ENCODE data around the gene SAG. TPM values are rescaled to one million over a fixed set of nuclear protein-coding genes. Genes with fewer than 3 reads are reported as not detected.

The SAG gene
- total and polyA plus RNA-seq, 8 donors: 1.5 TPM; not detected in 7

DNA sequence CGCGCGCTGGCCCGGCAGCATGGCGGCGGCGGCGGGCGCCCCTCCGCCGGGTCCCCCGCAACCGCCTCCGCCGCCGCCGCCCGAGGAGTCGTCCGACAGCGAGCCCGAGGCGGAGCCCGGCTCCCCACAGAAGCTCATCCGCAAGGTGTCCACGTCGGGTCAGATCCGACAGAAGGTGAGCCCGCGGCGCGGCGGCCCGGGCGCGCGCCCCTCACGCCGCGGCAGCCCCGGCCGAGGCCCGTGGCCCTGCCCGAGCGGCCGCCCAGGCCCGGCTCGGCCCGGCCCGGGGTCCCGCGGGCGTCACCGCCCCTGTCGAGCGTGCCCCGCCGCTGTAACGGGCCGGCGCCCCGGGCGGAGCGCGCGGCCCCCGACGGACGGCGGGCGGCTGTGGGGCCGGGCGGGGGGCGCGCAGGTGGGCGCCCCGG is 46.9 kb downstream of the SAG start:
- 0 to 5% (median 1%) methylated on average over 2 to 77 of the region's 77 CpGs for WGBS, 5 donors
- TF ChIP-seq, protein P1, sequence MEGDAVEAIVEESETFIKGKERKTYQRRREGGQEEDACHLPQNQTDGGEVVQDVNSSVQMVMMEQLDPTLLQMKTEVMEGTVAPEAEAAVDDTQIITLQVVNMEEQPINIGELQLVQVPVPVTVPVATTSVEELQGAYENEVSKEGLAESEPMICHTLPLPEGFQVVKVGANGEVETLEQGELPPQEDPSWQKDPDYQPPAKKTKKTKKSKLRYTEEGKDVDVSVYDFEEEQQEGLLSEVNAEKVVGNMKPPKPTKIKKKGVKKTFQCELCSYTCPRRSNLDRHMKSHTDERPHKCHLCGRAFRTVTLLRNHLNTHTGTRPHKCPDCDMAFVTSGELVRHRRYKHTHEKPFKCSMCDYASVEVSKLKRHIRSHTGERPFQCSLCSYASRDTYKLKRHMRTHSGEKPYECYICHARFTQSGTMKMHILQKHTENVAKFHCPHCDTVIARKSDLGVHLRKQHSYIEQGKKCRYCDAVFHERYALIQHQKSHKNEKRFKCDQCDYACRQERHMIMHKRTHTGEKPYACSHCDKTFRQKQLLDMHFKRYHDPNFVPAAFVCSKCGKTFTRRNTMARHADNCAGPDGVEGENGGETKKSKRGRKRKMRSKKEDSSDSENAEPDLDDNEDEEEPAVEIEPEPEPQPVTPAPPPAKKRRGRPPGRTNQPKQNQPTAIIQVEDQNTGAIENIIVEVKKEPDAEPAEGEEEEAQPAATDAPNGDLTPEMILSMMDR (IDR thresholded peaks at IDR 0.05): no peak
- no peak for TF ChIP-seq POLR2A (IDR thresholded peaks at IDR 0.05)
- TF ChIP-seq POLR2AphosphoS5 (IDR thresholded peaks at IDR 0.05): no peak
- TF ChIP-seq EP300 (IDR thresholded peaks at IDR 0.05): no peak
- intact Hi-C loops (cut with DNase I; ENCODE audit: low total_unique reads): loop anchor here (10.0 kb wide), 1 partner anchor 90 kb away; no protein-coding TSS in a partner anchor
- DNase-seq: no peak
- H3K4me1 ChIP-seq: peaks cover 25 to 78% (median 43%) of the 10 kb centered on the region in 4 donors
- H3K27ac ChIP-seq: peak overlapping the region in 3 of 5 donors; percentile 76 to 87 (median 82)
- peak overlapping the region; percentile 67 to 98 (median 83) for H3K4me3 ChIP-seq
- H3K27me3 ChIP-seq: no peaks in the 10 kb centered on the region
- H3K36me3 ChIP-seq: no peaks in the 10 kb centered on the region
- no peaks in the 10 kb centered on the region for H3K9me3 ChIP-seq

DNA sequence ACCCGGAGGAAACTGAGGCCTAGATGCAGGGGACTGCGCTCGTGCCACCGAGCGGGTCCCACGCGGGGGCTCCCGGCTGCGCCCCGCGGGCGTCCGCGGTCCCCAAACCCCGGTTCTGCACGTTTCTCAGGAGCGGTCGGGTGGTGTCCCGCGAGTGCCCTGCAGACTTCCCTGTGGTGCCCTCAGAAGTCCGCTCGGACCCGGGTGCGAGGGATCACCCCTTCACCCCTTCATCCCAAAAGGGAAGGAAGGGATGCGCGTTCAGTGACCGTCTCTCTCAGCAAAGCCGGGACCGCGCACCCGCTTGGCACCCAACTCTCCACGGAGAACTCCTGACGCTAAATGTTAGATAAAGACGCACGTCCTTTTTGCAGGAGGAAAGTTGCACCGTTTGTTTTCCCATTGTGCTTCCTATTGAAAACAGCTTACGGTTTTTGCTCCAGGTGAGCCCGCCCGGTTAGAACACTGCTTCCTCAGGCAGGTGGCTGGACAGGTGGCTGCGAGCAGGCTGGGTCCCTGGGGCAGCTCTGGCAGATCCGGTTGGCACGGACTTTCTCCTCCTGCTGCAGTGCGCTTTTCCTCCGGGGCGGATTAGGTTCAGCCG is 47.5 kb downstream of the SAG start:
- intact Hi-C loops (cut with DNase I; ENCODE audit: low total_unique reads): loop anchor here (10.0 kb wide), 1 partner anchor 90 kb away; no protein-coding TSS in a partner anchor
- Histone ChIP-seq H3K36me3 (no peaks in the 10 kb centered on the region), H3K4me1 (peaks cover 25 to 72% (median 40%) of the 10 kb centered on the region in 4 donors), H3K27ac (peak overlapping the region; percentile 15 to 74 (median 57)), H3K4me3 (peak overlapping the region; percentile 67 to 98 (median 83)), H3K27me3 (no peaks in the 10 kb centered on the region), H3K9me3 (no peaks in the 10 kb centered on the region)
- no peak for TF ChIP-seq POLR2AphosphoS5 (IDR thresholded peaks at IDR 0.05)
- DNase-seq: peak; percentile 60 to 72
- 2 to 5% (median 4%) methylated on average over 15 to 46 of the region's 46 CpGs for WGBS, 5 donors

DNA sequence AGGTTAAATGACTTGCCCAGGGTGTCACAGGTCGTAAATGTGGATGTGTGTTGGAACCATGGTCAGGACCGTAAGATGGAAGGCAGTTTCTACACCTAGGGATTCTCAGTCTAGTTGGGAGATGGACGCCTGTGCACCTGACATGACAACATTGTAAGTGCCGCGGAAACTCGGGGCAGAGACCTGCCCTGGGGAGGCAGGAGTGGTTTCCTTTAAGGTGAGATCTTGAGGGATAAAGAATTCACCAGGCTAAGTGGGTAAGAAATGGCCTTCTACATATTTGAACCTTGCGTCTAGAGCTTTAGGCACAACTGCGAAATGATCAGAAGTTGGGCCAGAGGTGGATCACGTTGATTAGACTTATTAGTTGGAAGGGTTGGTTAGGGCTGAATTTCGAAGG is 48.3 kb downstream of the SAG start:
- Histone ChIP-seq H3K27me3 (no peaks in the 10 kb centered on the region), H3K36me3 (no peaks in the 10 kb centered on the region), H3K4me3 (peak overlapping the region; percentile 67 to 98 (median 83)), H3K27ac (peak overlapping the region in 1 of 5 donors; percentile 74), H3K9me3 (no peaks in the 10 kb centered on the region), H3K4me1 (peaks cover 25 to 64% (median 44%) of the 10 kb centered on the region in 4 donors)
- intact Hi-C loops (cut with DNase I; ENCODE audit: low total_unique reads): loop anchor here (10.0 kb wide), 1 partner anchor 89 kb away; no protein-coding TSS in a partner anchor
- TF ChIP-seq POLR2AphosphoS5 (IDR thresholded peaks at IDR 0.05) (no peak), POLR2A (IDR thresholded peaks at IDR 0.05) (no peak), EP300 (IDR thresholded peaks at IDR 0.05) (no peak)
- TF ChIP-seq, protein P1 (IDR thresholded peaks at IDR 0.05): no peak
- no peak for DNase-seq
- WGBS, 5 donors: 70 to 86% (median 74%) methylated on average over 10 of the region's 10 CpGs

DNA sequence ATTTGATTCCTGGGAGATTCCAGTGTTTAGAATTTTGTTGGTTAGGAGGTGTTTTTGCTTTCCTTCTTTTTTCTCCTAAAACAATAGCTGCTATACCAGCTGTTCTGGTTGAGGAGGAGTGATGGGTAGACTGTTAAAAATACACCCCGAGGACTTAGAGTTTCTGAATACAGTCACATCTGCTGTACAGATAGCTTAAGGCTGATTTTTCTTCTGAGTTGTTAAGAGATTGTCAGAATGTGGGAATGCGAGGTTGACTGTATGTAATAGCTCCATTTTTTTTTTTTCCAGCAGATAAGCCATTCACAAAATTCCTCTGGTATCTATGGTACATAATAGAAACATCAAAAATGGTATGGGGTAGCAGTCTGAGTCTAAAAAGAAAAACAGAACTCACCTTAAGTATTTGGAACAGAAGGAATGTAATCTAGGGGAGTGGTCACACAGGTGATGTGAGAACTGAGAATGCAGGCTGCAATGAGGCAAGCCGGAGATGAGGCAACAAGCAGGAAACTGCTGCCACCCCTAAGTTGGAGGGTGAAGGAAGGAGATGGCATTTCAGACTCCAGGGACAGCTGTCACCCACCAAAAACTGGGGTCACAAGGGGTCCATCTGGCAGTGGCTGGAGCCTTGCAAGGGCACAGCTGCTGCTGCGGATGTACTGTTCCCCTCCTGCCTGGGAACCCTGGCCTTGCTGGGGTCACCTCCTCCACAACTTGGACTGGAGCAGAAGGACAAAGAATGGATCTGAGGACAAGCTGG is 49.1 kb downstream of the SAG start:
- Histone ChIP-seq H3K4me3 (peak overlapping the region in 2 of 4 donors; percentile 90 to 98), H3K36me3 (no peaks in the 10 kb centered on the region), H3K4me1 (peaks cover 25 to 56% (median 44%) of the 10 kb centered on the region in 4 donors), H3K27ac (peak overlapping the region in 3 of 5 donors; percentile 31 to 74 (median 34)), H3K27me3 (no peaks in the 10 kb centered on the region), H3K9me3 (no peaks in the 10 kb centered on the region)
- intact Hi-C loops (cut with DNase I; ENCODE audit: low total_unique reads): loop anchor here (10.0 kb wide), 1 partner anchor 88 kb away; no protein-coding TSS in a partner anchor
- TF ChIP-seq POLR2AphosphoS5 (IDR thresholded peaks at IDR 0.05): no peak
- TF ChIP-seq EP300 (IDR thresholded peaks at IDR 0.05): no peak
- TF ChIP-seq, protein P1 (IDR thresholded peaks at IDR 0.05): no peak
- TF ChIP-seq POLR2A (IDR thresholded peaks at IDR 0.05): no peak
- peak in 1 of 2 donors; percentile 48 for DNase-seq
- WGBS, 5 donors: 47 to 58% (median 55%) methylated on average over 4 of the region's 4 CpGs

Measured in stomach (tissue), 9 donors.